MCF 10A (cell line): ENCODE data around the gene PARM1. TPM values are rescaled to one million over a fixed set of nuclear protein-coding genes. Genes with fewer than 3 reads are reported as not detected.

Source experiments
- BruUV-seq: library from RNA; stranded (reverse); fragments of 400-500 nt; replicated peaks from 2 replicates; lab custom pipeline; 2021; lab: Mats Ljungman, UMichigan
- CTCF ChIA-PET: fragments of 300-600 bp; sonication (Branson Sonifier 250); formaldehyde crosslinking; extraction: SDS; loops from one replicate; lab custom pipeline; 2021; ENCODE audit warnings: antibody characterized with exemption, inconsistent platforms; lab: Yijun Ruan, JAX
- POLR2A ChIA-PET: fragments of 300-600, 350-650 bp; sonication (Branson Sonifier 250); formaldehyde crosslinking; extraction: SDS; loops from one replicate; lab custom pipeline; 2020; ENCODE audit warnings: antibody characterized with exemption, inconsistent platforms; lab: Yijun Ruan, JAX
- DNase-seq: peaks from one replicate; pipeline ENCODE4 v3.0.0-alpha.2; 2018; ENCODE audit not compliant: unreplicated experiment
- H3K27ac Mint-ChIP-seq: one replicate; pipeline ENCODE4 v1.8.0; 2022; ENCODE audit warnings: mild to moderate bottlenecking, low read depth, mixed read lengths; ENCODE audit not compliant: unreplicated experiment
- H3K27me3 Mint-ChIP-seq: one replicate; pipeline ENCODE4 v1.8.0; 2022; ENCODE audit warnings: mixed read lengths; ENCODE audit not compliant: insufficient read depth, unreplicated experiment
- H3K36me3 Mint-ChIP-seq: one replicate; pipeline ENCODE4 v1.8.0; 2022; ENCODE audit warnings: mild to moderate bottlenecking, moderate library complexity, mixed read lengths; ENCODE audit not compliant: insufficient read depth, unreplicated experiment
- H3K4me1 Mint-ChIP-seq: one replicate; pipeline ENCODE4 v1.8.0; 2022; ENCODE audit warnings: mixed read lengths; ENCODE audit not compliant: insufficient read depth, unreplicated experiment
- H3K4me3 Mint-ChIP-seq: one replicate; pipeline ENCODE4 v1.8.0; 2022; ENCODE audit warnings: mild to moderate bottlenecking, moderate library complexity, mixed read lengths; ENCODE audit not compliant: unreplicated experiment
- H3K9me3 Mint-ChIP-seq: one replicate; pipeline ENCODE4 v1.8.0; 2022; ENCODE audit warnings: mixed read lengths; ENCODE audit not compliant: unreplicated experiment
- intact Hi-C: fragments of 100-400 bp; cut with micrococcal nuclease; formaldehyde crosslinking; loops from 2 replicates; pipeline ENCODE4 v1.14.1; 2022
- total RNA-seq: library from RNA; stranded (reverse); gene quantifications from 2 replicates; pipeline ENCODE4 v1.2.3, GENCODE V29; 2022
- TF ChIP-seq, protein P1 (sequence below): fragments of 200-600 bp; IDR thresholded peaks from one replicate; pipeline ENCODE4 v1.8.0; 2022; ENCODE audit warnings: antibody characterized with exemption, mild to moderate bottlenecking; ENCODE audit not compliant: unreplicated experiment

The PARM1 gene
- total RNA-seq, 1 experiment from 2014 or later, result 0.58 TPM

DNA sequence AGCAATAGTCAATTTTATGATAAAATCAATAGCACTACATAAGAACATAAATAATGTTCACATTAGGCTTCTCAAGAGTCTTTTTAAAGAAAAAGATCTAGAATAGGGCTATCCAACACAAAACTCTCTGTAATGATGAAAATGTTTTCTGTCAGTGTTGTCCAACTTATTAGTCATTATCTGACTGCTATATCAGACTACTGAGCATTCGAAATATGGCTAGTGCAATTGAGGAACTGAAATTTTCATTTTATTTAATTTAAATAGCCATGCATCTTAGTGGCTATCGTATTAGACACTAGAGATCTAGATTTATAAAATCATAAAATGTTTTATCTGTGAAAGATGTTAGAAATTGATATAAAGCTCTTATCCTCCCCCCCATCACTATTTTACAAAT, 26.0 kb downstream of the PARM1 start:
- Mint-ChIP-seq H3K36me3 (no peaks in the 10 kb centered on the region), H3K4me1 (no peaks in the 10 kb centered on the region), H3K4me3 (no peak overlapping the region), H3K27ac (no peak overlapping the region), H3K27me3 (no peaks in the 10 kb centered on the region), H3K9me3 (peaks cover 7% of the 10 kb centered on the region)
- no peak for DNase-seq
- TF ChIP-seq, protein P1, sequence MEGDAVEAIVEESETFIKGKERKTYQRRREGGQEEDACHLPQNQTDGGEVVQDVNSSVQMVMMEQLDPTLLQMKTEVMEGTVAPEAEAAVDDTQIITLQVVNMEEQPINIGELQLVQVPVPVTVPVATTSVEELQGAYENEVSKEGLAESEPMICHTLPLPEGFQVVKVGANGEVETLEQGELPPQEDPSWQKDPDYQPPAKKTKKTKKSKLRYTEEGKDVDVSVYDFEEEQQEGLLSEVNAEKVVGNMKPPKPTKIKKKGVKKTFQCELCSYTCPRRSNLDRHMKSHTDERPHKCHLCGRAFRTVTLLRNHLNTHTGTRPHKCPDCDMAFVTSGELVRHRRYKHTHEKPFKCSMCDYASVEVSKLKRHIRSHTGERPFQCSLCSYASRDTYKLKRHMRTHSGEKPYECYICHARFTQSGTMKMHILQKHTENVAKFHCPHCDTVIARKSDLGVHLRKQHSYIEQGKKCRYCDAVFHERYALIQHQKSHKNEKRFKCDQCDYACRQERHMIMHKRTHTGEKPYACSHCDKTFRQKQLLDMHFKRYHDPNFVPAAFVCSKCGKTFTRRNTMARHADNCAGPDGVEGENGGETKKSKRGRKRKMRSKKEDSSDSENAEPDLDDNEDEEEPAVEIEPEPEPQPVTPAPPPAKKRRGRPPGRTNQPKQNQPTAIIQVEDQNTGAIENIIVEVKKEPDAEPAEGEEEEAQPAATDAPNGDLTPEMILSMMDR, result no peak
- CTCF ChIA-PET, result no interaction called here
- POLR2A ChIA-PET, result interaction anchor here (1.1 kb wide), 1 partner anchor 14 kb away, joined by 4 read pairs; no protein-coding TSS in a partner anchor
- intact Hi-C loops, result no loop called here
- no TSS peak for BruUV-seq

DNA sequence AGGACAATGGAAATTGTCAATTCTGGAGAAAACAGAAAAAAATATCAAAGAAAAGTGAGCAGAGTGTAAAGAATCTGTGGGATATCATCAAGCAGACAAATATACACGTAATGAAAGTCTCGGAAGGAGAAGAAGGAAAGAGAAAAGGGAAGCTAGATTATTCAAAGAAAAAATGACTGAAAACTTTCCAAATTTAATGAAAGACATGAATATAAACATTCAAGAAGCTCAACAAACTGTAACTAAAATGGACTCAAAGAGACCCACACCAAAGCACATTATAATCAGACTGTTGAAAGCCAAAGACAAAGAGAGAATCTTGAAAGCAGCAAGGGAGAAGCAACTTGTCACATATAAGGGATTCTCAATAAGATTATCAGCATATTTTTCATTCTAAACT, 28.3 kb downstream of the PARM1 start:
- DNase-seq, result no peak
- H3K4me3 Mint-ChIP-seq, result no peak overlapping the region
- no peak overlapping the region for H3K27ac Mint-ChIP-seq
- TF ChIP-seq, protein P1, result no peak
- intact Hi-C loops, result no loop called here
- ChIA-PET POLR2A (no interaction called here), CTCF (no interaction called here)
- peaks cover 1% of the 10 kb centered on the region for H3K4me1 Mint-ChIP-seq
- BruUV-seq, result no TSS peak
- no peaks in the 10 kb centered on the region for H3K27me3 Mint-ChIP-seq
- peaks cover 7% of the 10 kb centered on the region for H3K9me3 Mint-ChIP-seq
- H3K36me3 Mint-ChIP-seq, result no peaks in the 10 kb centered on the region

DNA sequence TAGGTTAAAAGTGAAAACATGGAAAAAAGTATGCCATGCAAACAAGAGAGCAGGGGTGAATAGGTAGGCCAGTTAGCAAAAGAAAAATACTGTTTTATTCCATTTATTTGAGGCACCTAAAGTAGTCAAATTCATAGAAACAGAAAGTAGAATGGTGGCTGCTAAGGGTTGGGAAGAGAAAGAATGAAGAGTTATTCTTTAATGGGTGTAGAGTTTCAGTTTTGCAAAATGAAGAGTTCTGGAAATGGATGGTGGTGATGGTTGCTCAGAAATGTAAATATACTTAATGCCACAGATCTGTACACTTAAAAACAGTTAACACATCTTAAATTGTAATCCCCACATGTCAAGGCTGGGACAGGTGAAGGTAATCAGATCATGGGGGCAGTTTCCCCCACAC, 29.7 kb downstream of the PARM1 start:
- Mint-ChIP-seq H3K4me3 (no peak overlapping the region), H3K4me1 (peaks cover 12% of the 10 kb centered on the region), H3K27me3 (no peaks in the 10 kb centered on the region), H3K27ac (no peak overlapping the region), H3K9me3 (peaks cover 7% of the 10 kb centered on the region), H3K36me3 (no peaks in the 10 kb centered on the region)
- intact Hi-C loops, result no loop called here
- BruUV-seq, result no TSS peak
- TF ChIP-seq, protein P1, result no peak
- ChIA-PET CTCF (no interaction called here), POLR2A (no interaction called here)
- no peak for DNase-seq

DNA sequence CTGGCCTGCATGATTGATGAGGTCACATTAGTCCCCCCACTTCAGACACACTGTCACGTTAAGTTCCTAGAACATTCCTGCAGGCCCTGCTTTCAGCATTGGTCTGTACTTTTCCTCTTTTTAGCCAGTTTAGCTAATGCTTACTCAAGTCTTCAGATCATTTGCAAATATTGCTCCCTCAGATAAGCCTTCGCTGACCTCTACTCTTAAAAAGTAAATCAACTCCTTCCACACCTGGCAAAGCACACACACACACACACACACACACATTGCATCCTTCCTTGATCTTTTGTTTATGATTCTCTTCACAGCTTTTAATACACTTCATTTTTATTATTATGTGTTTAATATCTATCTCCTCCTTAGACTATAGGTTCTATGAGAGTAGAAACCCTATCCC, 31.4 kb downstream of the PARM1 start:
- intact Hi-C loops, result no loop called here
- Mint-ChIP-seq H3K4me1 (peaks cover 12% of the 10 kb centered on the region), H3K27ac (no peak overlapping the region), H3K4me3 (no peak overlapping the region), H3K36me3 (no peaks in the 10 kb centered on the region), H3K27me3 (no peaks in the 10 kb centered on the region), H3K9me3 (peaks cover 7% of the 10 kb centered on the region)
- POLR2A ChIA-PET, result interaction anchor here (0.6 kb wide), 2 partner anchors 234 to 464 kb away, joined by 3 read pairs; no protein-coding TSS in a partner anchor
- TF ChIP-seq, protein P1, result no peak
- CTCF ChIA-PET, result interaction anchor here (0.7 to 1.3 kb wide), 4 partner anchors 31 to 40 kb away, joined by 3 to 6 read pairs (median 4); partner anchors contain the start of gene PARM1
- no TSS peak for BruUV-seq
- DNase-seq, result no peak
